GM23338 (cell line): ENCODE data around the gene RAB8B. TPM values are rescaled to one million over a fixed set of nuclear protein-coding genes. Genes with fewer than 3 reads are reported as not detected.

Source experiments
- ATAC-seq: fragments of 200-7000 bp; cut with Tn5 transposase; 3 replicates; pipeline ENCODE4 v1.9.1; 2020
- DNase-seq: peaks from one replicate; pipeline ENCODE4 v3.0.0-alpha.2; 2015; ENCODE audit warnings: low spot score
- H2AFZ ChIP-seq: fragments of 200-600 bp; sonication (generic); 2 replicates; pipeline ENCODE4 v1.8.0; 2016; ENCODE audit warnings: antibody characterized with exemption, mild to moderate bottlenecking, moderate library complexity
- H3F3A ChIP-seq: fragments of 200-600 bp; sonication (generic); replicated peaks from 2 replicates; pipeline ENCODE4 v1.8.0; 2017; ENCODE audit warnings: antibody characterized with exemption, mixed run types, low read depth
- H3K27ac ChIP-seq: fragments of 200-600 bp; sonication (generic); 2 replicates; pipeline ENCODE4 v1.6.1; 2016; ENCODE audit warnings: low read depth
- H3K27me3 ChIP-seq: fragments of 200-600 bp; sonication (generic); 2 replicates; pipeline ENCODE4 v1.8.0; 2016; ENCODE audit warnings: mild to moderate bottlenecking, mixed run types, moderate library complexity; ENCODE audit not compliant: insufficient read depth
- H3K36me3 ChIP-seq: fragments of 200-600 bp; sonication (generic); 2 replicates; pipeline ENCODE4 v1.8.0; 2016; ENCODE audit warnings: mild to moderate bottlenecking; ENCODE audit not compliant: insufficient read depth
- H3K4me1 ChIP-seq: fragments of 200-600 bp; sonication (generic); 2 replicates; pipeline ENCODE4 v1.8.0; 2016; ENCODE audit warnings: mild to moderate bottlenecking, moderate library complexity; ENCODE audit not compliant: insufficient read depth
- H3K4me2 ChIP-seq: fragments of 200-600 bp; sonication (generic); 2 replicates; pipeline ENCODE4 v1.7.1; 2017; ENCODE audit warnings: mixed run types
- H3K4me3 ChIP-seq: fragments of 200-600 bp; sonication (generic); 2 replicates; pipeline ENCODE4 v1.6.1; 2016; ENCODE audit warnings: mixed run types
- H3K79me2 ChIP-seq: fragments of 200-600 bp; sonication (generic); replicated peaks from 2 replicates; pipeline ENCODE4 v1.8.0; 2017; ENCODE audit warnings: mild to moderate bottlenecking; ENCODE audit not compliant: insufficient read depth
- H3K9me2 ChIP-seq: fragments of 200-600 bp; sonication (generic); 2 replicates; pipeline ENCODE4 v1.8.0; 2017; ENCODE audit not compliant: insufficient read depth
- H4K20me1 ChIP-seq: fragments of 200-600 bp; sonication (generic); replicated peaks from 2 replicates; pipeline ENCODE4 v1.8.0; 2017; ENCODE audit warnings: mild to moderate bottlenecking; ENCODE audit not compliant: insufficient read depth
- H3K27ac Mint-ChIP-seq: 2 replicates; pipeline ENCODE4 v1.8.0; 2020; ENCODE audit warnings: inconsistent platforms, mild to moderate bottlenecking, moderate library complexity, mixed read lengths
- H3K27me3 Mint-ChIP-seq: 3 replicates; pipeline ENCODE4 v1.8.0; 2022; ENCODE audit warnings: low read depth, mild to moderate bottlenecking, moderate library complexity, mixed read lengths, inconsistent platforms; ENCODE audit not compliant: insufficient read depth, poor library complexity
- H3K36me3 Mint-ChIP-seq: 3 replicates; pipeline ENCODE4 v1.8.0; 2021; ENCODE audit warnings: low read depth, mild to moderate bottlenecking, inconsistent platforms, moderate library complexity, mixed read lengths
- H3K4me1 Mint-ChIP-seq: 3 replicates; pipeline ENCODE4 v1.8.0; 2020; ENCODE audit warnings: mild to moderate bottlenecking, inconsistent platforms, mixed read lengths
- H3K4me3 Mint-ChIP-seq: 3 replicates; pipeline ENCODE4 v1.8.0; 2021; ENCODE audit warnings: moderate library complexity, mild to moderate bottlenecking, inconsistent platforms, mixed read lengths
- H3K9me3 Mint-ChIP-seq: 3 replicates; pipeline ENCODE4 v1.8.0; 2020; ENCODE audit warnings: moderate library complexity, mild to moderate bottlenecking, inconsistent platforms, mixed read lengths
- CREB1 ChIP-seq: fragments of 250-450 bp; sonication (Bioruptor Pico); IDR thresholded peaks from 2 replicates; pipeline ENCODE4 v1.5.0; 2020; ENCODE audit warnings: low read depth, mild to moderate bottlenecking, moderate library complexity
- EZH2 ChIP-seq: fragments of 200-600 bp; sonication (generic); IDR thresholded peaks from one replicate; pipeline ENCODE4 v1.8.0; 2017; ENCODE audit warnings: antibody characterized with exemption, mild to moderate bottlenecking, low read depth; ENCODE audit not compliant: unreplicated experiment
- JUNB ChIP-seq: IDR thresholded peaks from one replicate; pipeline ENCODE4 v1.6.1; 2016; ENCODE audit warnings: antibody characterized with exemption; ENCODE audit not compliant: unreplicated experiment
- POLR2AphosphoS5 ChIP-seq: IDR thresholded peaks from 2 replicates; pipeline ENCODE4 v1.6.1; 2016; ENCODE audit warnings: antibody characterized with exemption, low read depth
- ZNF331 ChIP-seq: fragments of 250-450 bp; sonication (Bioruptor Pico); IDR thresholded peaks from 2 replicates; pipeline ENCODE4 v1.5.0; 2020; ENCODE audit warnings: low read depth, mild to moderate bottlenecking, moderate library complexity
- polyA plus RNA-seq: library from polyadenylated mRNA; unstranded; fragments of >200 nt; fragmentation: Nextera tagmentation; extraction: Ambion mirVana; gene quantifications from 2 replicates; pipeline ENCODE4 v1.2.1, GENCODE V29; 2016
- total RNA-seq: library from RNA; depleted of rRNA; stranded (reverse); fragments of >200 nt; shearing (Covaris generic); gene quantifications from 2 replicates; pipeline ENCODE4 v1.2.3, GENCODE V29; 2014
- TF ChIP-seq, protein P1 (sequence below): IDR thresholded peaks from 2 replicates; pipeline ENCODE4 v1.6.1; 2016; ENCODE audit warnings: antibody characterized with exemption
- TF ChIP-seq, protein P2 (sequence below), 2 experiments: fragments of 200-600 bp in 1 of 2; sonication (generic) in 1 of 2; conservative IDR thresholded peaks; 2 replicates each; pipeline versions ENCODE4 v1.5.1 to v1.6.1; 2016 to 2017; ENCODE audit warnings: antibody characterized with exemption in 2 of 2, low read depth in 2 of 2, mild to moderate bottlenecking in 2 of 2, moderate library complexity in 1 of 2

RAB8B gene
- total and polyA plus RNA-seq, 2 experiments from 2014 or later = 23.2 to 41.7 TPM

DNA sequence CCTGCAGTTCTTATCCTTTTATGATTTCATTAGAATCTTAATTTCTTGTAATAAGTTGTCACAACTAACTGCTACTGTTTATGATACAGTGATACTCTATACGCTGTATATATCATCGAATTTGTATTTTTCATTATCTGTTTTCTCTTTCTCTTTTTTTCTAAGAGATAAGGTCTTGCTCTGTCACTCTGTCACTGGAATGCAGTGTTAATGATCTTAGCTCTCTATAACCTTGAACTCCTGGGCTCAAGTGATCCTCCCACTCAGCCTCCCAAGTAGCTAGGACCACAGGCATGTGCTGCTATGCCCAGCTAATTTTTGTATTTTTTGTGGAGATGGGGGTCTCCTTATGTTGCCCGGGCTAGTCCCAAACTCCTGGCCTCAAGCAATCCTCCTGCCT is 102.8 kb downstream of the RAB8B start:
- ATAC-seq (no peak), DNase-seq (no peak)
- Histone ChIP-seq H3K4me2 (no peak overlapping the region), H2AFZ (no peak overlapping the region), H3F3A (no peaks in the 10 kb centered on the region), H3K36me3 (no peaks in the 10 kb centered on the region), H3K27ac (no peak overlapping the region), H3K4me3 (no peak overlapping the region), H3K9me2 (no peaks in the 10 kb centered on the region), H3K4me1 (no peaks in the 10 kb centered on the region), H3K27me3 (no peaks in the 10 kb centered on the region), H4K20me1 (no peaks in the 10 kb centered on the region), H3K79me2 (no peaks in the 10 kb centered on the region)
- TF ChIP-seq, protein P1, sequence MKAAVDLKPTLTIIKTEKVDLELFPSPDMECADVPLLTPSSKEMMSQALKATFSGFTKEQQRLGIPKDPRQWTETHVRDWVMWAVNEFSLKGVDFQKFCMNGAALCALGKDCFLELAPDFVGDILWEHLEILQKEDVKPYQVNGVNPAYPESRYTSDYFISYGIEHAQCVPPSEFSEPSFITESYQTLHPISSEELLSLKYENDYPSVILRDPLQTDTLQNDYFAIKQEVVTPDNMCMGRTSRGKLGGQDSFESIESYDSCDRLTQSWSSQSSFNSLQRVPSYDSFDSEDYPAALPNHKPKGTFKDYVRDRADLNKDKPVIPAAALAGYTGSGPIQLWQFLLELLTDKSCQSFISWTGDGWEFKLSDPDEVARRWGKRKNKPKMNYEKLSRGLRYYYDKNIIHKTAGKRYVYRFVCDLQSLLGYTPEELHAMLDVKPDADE = no peak
- peaks cover 6% of the 10 kb centered on the region; the same call in 2 of the 3 replicates for H3K4me1 Mint-ChIP-seq
- H3K27me3 Mint-ChIP-seq = no peaks in the 10 kb centered on the region
- H3K4me3 Mint-ChIP-seq = no peak overlapping the region
- no peaks in the 10 kb centered on the region; the same call in 2 of the 3 replicates for H3K9me3 Mint-ChIP-seq
- no peak overlapping the region for H3K27ac Mint-ChIP-seq
- H3K36me3 Mint-ChIP-seq = peaks cover 16% of the 10 kb centered on the region; the same call in 2 of the 3 replicates

DNA sequence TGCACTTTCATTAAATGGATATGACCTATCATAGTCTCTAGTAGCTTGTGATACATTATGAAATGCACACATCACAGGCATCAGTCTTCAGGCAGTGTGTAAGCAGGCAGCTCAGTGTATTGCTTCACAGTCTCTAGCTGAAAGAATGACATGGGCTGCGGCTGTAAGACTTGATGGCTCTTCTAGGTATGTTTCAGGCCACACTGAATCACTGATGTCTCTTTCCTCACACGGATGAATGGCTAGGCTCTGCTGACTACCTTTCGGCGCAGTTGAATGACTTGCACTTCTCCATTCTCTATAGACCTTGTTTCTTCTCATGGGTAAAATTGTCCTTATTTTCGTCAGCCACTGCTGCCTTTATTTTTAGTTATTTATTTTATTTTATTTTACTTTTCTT is 103.4 kb downstream of the RAB8B start:
- Histone ChIP-seq H3K36me3 (no peaks in the 10 kb centered on the region), H3K27ac (no peak overlapping the region), H3K79me2 (no peaks in the 10 kb centered on the region), H3F3A (no peaks in the 10 kb centered on the region), H4K20me1 (no peaks in the 10 kb centered on the region), H2AFZ (no peak overlapping the region), H3K4me2 (no peak overlapping the region), H3K27me3 (no peaks in the 10 kb centered on the region), H3K9me2 (no peaks in the 10 kb centered on the region), H3K4me3 (no peak overlapping the region), H3K4me1 (no peaks in the 10 kb centered on the region)
- Mint-ChIP-seq H3K4me1 (peaks cover 6% of the 10 kb centered on the region; the same call in 2 of the 3 replicates), H3K27ac (no peak overlapping the region), H3K9me3 (no peaks in the 10 kb centered on the region; the same call in 2 of the 3 replicates), H3K4me3 (no peak overlapping the region), H3K36me3 (peaks cover 22% of the 10 kb centered on the region; the same call in 2 of the 3 replicates), H3K27me3 (no peaks in the 10 kb centered on the region)
- no peak for TF ChIP-seq JUNB
- no peak for TF ChIP-seq POLR2AphosphoS5
- no peak for TF ChIP-seq ZNF331 (CRISPR knock-in tag)
- ATAC-seq = no peak
- no peak for DNase-seq

DNA sequence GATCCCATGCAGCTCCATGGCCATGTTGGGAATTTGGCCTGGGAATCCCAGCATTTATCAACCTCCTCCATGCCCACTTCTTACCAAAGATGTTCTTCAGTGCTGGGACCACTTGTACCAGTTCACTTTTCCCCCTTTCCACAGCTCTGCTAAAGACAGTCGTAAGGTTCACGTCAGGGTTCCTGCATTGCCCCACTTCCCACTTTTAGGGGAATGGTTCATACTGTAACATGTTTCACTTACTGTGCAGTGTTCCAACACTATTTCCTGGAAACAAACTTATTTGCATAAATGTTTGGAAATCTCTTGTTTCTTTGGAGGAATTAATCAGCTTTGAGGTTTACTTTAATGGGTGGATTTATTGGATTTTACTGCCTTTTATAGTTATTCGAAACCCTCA is 105.0 kb downstream of the RAB8B start:
- TF ChIP-seq EZH2 (no peak), CREB1 (CRISPR knock-in tag) (no peak)
- TF ChIP-seq, protein P2, sequence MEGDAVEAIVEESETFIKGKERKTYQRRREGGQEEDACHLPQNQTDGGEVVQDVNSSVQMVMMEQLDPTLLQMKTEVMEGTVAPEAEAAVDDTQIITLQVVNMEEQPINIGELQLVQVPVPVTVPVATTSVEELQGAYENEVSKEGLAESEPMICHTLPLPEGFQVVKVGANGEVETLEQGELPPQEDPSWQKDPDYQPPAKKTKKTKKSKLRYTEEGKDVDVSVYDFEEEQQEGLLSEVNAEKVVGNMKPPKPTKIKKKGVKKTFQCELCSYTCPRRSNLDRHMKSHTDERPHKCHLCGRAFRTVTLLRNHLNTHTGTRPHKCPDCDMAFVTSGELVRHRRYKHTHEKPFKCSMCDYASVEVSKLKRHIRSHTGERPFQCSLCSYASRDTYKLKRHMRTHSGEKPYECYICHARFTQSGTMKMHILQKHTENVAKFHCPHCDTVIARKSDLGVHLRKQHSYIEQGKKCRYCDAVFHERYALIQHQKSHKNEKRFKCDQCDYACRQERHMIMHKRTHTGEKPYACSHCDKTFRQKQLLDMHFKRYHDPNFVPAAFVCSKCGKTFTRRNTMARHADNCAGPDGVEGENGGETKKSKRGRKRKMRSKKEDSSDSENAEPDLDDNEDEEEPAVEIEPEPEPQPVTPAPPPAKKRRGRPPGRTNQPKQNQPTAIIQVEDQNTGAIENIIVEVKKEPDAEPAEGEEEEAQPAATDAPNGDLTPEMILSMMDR (conservative IDR thresholded peaks at IDR 0.05; ENCODE audit: low read depth in 2 of 2) = no peak
- H3F3A ChIP-seq = no peaks in the 10 kb centered on the region
- no peaks in the 10 kb centered on the region for H3K36me3 ChIP-seq
- no peaks in the 10 kb centered on the region for H3K9me2 ChIP-seq
- H3K4me1 ChIP-seq = no peaks in the 10 kb centered on the region
- H3K9me3 Mint-ChIP-seq = no peaks in the 10 kb centered on the region; the same call in 2 of the 3 replicates
- DNase-seq (no peak), ATAC-seq (no peak)
- no peak overlapping the region for H3K4me2 ChIP-seq
- no peak overlapping the region for H3K27ac Mint-ChIP-seq
- H3K27me3 ChIP-seq = no peaks in the 10 kb centered on the region
- H3K4me3 Mint-ChIP-seq = no peak overlapping the region
- H3K27ac ChIP-seq = no peak overlapping the region
- no peaks in the 10 kb centered on the region for H3K79me2 ChIP-seq
- H3K4me3 ChIP-seq = no peak overlapping the region
- no peaks in the 10 kb centered on the region for H4K20me1 ChIP-seq
- H3K27me3 Mint-ChIP-seq = no peaks in the 10 kb centered on the region
- H3K36me3 Mint-ChIP-seq = peaks cover 27% of the 10 kb centered on the region; the same call in 2 of the 3 replicates
- H3K4me1 Mint-ChIP-seq = peaks cover 6% of the 10 kb centered on the region; the same call in 2 of the 3 replicates
- H2AFZ ChIP-seq = no peak overlapping the region
